CD4-positive, alpha-beta T cell treated with Interferon gamma for 1 hour (primary cell): ENCODE data around the gene ZBTB22.
"Not testable (repeated sequence)": the region's sequence is repeated elsewhere in the genome, so short reads cannot be mapped to it uniquely, and the experiment has no call there.

ENCODE experiments used
- DNase-seq: peaks from one replicate; pipeline ENCODE4 v3.0.0-alpha.2; 2020

ZBTB22 gene

DNA sequence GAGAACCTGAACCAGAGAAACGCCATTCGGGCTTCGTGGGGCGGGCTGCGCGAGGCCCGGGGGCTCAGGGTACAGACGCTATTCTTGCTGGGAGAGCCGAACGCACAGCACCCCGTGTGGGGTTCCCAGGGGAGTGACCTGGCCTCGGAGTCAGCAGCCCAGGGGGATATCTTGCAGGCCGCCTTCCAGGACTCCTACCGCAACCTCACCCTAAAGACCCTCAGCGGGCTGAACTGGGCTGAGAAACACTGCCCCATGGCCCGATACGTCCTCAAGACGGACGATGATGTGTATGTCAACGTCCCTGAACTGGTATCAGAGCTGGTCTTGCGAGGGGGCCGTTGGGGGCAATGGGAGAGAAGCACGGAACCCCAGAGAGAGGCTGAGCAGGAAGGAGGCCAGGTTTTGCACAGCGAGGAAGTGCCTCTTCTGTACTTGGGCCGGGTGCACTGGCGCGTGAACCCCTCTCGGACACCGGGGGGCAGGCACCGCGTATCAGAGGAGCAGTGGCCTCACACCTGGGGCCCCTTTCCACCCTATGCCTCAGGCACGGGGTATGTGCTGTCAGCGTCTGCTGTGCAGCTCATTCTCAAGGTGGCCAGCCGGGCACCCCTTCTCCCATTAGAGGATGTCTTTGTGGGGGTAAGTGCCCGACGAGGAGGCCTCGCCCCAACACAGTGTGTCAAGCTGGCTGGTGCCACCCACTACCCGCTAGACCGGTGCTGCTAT, 39.7 kb downstream of the ZBTB22 start:
- DNase-seq: peak; percentile 34

DNA sequence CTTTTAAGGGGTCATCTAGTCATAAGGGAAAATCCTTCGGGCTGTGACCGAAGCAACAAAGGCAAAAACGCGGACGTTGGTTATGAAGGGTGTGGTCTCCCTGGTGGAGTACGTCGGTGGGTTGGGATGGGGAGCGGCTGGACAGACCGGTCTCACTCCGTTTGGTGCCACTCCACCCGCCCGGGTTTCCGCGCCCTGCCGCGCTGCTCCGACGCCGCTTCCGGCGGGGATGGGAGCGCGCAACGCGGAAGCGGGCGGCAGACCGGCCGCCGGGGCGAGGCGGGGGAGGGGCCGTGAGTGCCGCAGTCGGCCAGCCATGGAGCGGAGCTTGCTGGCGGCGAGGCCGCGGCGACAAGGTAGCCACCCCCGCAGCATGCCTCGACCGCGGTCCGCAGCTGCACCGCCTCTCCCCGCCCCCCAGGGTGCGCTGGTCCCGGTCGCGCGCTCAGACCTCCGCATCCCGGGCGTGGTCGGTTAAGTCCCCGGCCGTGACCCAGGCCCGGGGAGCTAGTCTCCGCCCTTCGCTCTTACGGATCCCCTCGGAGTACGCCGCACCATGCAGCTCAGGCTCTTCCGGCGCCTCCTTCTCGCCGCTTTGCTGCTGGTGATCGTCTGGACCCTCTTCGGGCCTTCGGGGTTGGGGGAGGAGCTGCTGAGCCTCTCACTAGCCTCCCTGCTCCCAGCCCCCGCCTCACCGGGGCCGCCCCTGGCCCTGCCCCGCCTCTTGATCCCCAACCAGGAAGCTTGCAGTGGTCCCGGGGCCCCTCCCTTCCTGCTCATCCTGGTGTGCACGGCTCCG, 40.5 kb downstream of the ZBTB22 start, which contains the start of gene B3GALT4:
Gene B3GALT4 (plus strand): TSS at position 260 of the 799 bp plus-strand sequence. CDS start 297 bp downstream, at position 557.
- peak; percentile 77 for DNase-seq

DNA sequence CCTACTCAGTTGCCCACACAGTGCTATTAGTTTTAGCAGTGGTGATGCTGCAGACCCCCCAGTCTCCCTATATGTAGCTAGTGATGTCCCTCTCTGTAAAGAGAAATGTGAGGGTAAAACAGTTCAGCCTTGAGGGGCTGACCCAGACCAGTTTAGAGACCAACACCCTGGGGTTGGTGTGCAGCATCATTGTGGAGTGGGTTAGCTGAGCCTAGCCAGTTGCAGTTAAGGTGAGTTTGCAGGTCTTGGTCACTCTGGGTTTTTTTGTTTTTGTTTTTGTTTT, 41.0 kb downstream of the ZBTB22 start:
- DNase-seq: no peak

DNA sequence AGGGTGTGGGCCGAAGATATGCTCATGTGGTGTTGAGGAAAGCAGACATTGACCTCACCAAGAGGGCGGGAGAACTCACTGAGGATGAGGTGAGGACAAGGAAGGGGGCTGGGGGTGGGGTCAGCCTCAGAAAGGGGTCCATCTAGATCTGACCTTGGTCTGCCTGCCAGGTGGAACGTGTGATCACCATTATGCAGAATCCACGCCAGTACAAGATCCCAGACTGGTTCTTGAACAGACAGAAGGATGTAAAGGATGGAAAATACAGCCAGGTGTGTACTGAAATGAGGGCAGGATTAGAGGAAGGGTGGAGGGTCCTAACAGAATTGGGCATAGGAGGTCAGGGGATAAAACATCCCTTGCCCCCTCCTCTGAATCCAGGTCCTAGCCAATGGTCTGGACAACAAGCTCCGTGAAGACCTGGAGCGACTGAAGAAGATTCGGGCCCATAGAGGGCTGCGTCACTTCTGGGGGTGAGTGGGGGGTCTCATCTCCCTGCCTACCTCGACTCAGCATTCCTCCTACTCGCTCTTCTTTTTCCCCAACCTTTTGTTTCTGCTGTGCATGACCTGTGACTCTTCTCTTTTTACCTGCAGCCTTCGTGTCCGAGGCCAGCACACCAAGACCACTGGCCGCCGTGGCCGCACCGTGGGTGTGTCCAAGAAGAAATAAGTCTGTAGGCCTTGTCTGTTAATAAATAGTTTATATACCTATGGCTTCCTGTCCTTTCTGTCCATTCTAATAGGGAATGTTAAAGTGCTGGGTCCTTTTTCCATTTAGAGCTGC, 41.6 kb downstream of the ZBTB22 start:
- not testable (repeated sequence) for DNase-seq

DNA sequence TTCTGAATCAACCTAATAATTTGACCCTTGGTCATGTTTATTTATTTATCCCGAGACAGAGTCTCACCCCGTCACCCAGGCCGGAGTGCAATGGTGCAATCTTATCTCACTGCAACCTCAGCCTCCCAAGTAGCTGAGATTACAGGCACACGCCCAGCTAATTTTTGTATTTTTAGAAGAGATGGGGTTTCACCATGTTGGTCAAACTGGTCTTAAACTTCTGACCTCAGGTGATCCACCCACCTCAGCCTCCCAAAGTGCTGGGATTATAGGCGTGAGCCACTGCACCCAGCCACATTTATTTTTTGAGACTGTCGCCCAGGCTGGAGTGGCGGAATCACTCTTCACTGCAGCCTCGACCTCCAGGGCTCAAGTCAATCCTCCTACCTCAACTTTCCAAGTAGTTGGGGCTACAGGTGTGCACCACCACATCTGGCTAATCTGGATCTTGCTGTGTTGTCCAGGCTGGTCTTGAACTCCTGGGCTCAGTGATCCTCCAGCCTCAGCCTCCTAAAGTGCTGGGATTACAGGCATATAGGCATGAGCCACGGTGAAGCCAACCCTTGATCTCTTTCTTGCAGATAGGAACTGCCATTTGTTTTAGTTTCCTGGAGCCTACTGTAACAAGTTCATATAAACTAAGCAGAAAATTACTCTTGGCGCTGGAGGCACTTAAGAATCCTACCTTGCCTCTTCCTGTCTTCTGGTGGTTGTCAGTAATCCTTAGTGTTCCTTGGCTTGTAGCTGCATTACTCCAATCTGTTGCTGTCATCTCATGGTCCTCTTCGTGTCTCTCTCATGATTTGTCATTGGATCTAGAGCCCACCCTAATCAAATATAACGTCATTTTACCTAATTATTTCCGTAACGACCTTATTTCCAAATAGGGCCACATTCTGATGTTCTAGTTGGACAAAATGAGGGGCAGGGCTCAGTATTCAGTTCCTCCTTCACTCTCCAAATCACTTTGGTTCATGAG, 43.3 kb downstream of the ZBTB22 start:
- no peak for DNase-seq

DNA sequence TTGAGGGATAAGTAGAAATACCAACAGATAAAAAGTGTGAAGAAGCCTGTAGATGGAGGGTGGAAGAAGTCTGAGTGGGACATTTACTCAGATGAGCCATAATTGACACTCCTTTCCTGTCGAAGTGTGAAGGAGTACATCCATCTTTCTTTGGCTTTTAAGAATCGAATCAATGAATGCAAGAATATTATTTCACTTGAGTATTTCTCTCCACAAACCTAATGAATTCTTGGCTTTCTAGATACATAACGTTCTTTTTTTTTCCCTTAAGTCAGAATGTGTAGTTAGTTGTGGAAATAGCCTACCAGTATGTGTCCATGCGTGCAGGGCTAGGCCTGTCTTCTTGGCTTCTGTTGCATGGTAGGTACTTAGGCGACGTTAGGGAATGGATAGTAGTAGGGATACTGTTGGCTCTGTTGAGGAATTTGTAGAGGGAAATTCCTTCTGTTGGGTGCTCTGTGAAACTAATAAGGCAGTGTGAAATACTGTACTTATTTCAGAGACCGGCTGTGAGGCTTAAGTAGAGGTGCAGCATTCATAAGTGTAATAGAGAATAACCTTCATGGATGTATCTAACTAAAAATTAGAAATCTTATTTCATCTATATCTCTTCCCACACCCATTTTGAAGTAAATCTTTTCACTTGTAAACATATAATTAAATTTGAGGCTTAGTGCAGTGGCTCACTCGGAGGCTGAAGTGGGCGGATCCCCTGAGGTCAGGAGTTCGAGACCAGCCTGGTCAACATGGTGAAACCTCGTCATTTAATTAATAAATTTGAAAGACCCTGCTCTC, 44.2 kb downstream of the ZBTB22 start:
- no peak for DNase-seq

DNA sequence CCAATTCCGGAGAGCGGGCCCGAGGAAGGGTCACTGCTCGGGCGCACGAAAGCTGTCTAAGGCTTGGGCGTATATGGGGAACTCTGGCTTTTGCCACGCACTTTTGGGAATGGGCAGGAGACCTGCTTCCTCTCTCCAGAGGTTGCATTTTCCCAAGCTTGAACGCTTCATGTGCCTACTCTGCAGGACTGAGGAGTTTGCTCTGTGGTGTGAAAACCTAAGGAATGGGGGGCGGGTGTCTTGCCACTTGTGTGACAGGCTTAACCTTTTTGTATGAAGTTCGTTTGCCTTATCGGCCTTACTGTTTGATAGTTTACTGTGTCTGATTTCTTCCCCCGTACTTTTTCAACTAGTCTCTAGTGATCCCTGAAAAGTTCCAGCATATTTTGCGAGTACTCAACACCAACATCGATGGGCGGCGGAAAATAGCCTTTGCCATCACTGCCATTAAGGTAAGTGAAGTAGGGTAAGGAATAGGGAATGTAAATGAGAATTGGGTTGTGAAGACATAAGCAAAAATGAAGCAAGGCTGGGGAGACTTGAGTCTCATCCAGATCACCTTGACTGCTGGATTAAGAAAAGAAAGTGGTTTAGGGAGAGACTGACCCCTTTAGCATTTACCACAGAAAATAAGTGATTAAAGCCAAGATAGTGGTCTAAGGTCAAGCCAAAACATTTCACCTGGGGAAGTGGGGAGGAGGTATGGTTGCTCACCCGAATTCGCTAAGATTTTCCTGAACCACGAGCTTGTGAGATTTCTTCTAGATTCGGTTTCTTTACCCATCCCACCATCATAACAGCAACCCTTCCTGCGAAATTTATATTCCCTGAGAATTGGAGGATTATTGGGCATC, 45.0 kb downstream of the ZBTB22 start:
- no peak for DNase-seq

DNA sequence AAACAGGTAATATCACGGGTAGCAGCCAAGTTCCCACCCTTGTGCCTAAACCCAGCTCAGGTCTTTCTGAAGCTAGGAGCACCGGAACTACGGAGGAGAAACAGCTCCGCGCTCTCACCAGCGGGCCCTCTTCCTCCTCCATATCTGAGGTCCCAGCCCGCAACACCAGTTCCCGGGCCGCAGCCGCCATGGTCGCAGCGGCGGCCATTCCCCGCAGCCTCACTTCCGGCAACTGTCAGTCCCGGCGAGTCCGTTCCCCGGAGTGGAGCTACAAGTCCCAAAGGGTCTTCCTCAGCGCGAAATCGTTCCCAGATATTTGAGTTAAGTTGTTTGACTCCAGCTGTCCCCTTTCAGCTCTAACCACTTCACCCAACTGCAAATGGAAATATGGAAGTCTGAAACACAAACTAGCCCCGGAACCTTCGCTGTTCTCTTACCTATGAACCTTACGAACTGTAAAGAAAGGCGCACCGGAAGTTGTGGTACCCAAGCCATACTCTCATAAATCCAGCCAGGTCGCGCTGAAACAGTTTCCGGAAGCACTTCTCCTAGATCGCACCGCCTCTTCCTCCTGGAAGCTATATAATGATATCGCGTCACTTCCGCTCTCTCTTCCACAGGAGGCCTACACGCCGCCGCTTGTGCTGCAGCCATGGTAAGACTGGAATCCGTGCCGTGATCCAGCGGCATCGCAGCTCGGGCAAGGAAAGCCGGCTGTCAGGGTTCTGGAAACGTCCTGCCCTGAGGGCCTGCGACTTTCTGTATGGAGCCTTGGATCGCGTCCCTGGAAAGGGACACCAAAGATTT, 45.9 kb downstream of the ZBTB22 start, which contains the start of the genes RPS18 and VPS52:
Gene RPS18 (plus strand): TSS at position 608 of the 807 bp plus-strand sequence. CDS start 45 bp downstream, at position 653.
Gene VPS52 (minus strand): TSS at position 409 of the 807 bp plus-strand sequence. CDS start 201 bp downstream, at position 208.
- peak; percentile 96 for DNase-seq

DNA sequence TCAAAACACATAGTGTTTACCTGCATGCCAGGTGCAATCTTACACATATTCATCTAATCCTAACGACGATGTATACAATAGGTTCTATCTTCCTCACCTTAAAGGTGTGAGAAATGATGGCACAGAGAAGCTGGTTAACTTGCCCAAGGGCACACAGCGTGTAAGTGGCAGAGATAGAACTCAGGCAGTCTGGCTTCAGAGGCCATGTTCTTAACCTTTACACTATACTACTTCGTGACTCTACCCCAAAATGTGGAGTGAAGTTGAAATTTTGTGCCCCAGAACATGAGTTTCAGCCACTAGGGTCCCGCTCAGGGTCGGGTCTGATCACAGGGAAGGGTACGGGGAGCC, 46.5 kb downstream of the ZBTB22 start:
- DNase-seq: no peak
